Breast epithelium (tissue), 3 donors: Measurements from ENCODE around the gene DGKE.

Experiments used
- CTCF ChIP-seq, 3 donors: fragments of 450-650 bp; IDR thresholded peaks; one replicate each; pipeline ENCODE4 v1.5.1; 2016 to 2017; ENCODE audit warnings: antibody characterized with exemption in 3 of 3, mild to moderate bottlenecking in 3 of 3, moderate library complexity in 3 of 3
- POLR2A ChIP-seq: fragments of 450-650 bp; IDR thresholded peaks from one replicate; pipeline ENCODE4 v1.6.1; 2016; ENCODE audit warnings: antibody characterized with exemption, mild to moderate bottlenecking, moderate library complexity

- TF ChIP-seq CTCF (IDR thresholded peaks at IDR 0.05), result no peak
- no peak for TF ChIP-seq POLR2A
Measured at GRCh38 chr17:56812901-56813388, 21.0 kb upstream of the DGKE start.
